Body of pancreas (tissue), 4 donors: ENCODE data around the gene SLC16A8.

Source experiments
- POLR2A ChIP-seq, 3 donors: fragments of 450-650 bp; IDR thresholded peaks; one replicate each; pipeline ENCODE4 v1.6.1; 2016; ENCODE audit warnings: antibody characterized with exemption in 3 of 3, mild to moderate bottlenecking in 2 of 3
- TF ChIP-seq, protein P1 (sequence below), 7 experiments: fragments of 450-650 bp in 4 of 7; fragments of 200-600 bp in 3 of 7; sonication (generic) in 3 of 7; IDR thresholded peaks; one replicate each; pipeline ENCODE4 v1.5.1; 2016 to 2019; ENCODE audit warnings: antibody characterized with exemption in 7 of 7

- TF ChIP-seq, protein P1, sequence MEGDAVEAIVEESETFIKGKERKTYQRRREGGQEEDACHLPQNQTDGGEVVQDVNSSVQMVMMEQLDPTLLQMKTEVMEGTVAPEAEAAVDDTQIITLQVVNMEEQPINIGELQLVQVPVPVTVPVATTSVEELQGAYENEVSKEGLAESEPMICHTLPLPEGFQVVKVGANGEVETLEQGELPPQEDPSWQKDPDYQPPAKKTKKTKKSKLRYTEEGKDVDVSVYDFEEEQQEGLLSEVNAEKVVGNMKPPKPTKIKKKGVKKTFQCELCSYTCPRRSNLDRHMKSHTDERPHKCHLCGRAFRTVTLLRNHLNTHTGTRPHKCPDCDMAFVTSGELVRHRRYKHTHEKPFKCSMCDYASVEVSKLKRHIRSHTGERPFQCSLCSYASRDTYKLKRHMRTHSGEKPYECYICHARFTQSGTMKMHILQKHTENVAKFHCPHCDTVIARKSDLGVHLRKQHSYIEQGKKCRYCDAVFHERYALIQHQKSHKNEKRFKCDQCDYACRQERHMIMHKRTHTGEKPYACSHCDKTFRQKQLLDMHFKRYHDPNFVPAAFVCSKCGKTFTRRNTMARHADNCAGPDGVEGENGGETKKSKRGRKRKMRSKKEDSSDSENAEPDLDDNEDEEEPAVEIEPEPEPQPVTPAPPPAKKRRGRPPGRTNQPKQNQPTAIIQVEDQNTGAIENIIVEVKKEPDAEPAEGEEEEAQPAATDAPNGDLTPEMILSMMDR (IDR thresholded peaks at IDR 0.05), result no peak
- no peak for TF ChIP-seq POLR2A (IDR thresholded peaks at IDR 0.05)
Measured at GRCh38 chr22:38080474-38080849, 3.5 kb downstream of the SLC16A8 start.
